Spleen (tissue), 11 donors: Measurements from ENCODE around the gene NHSL1. TPM values are rescaled to one million over a fixed set of nuclear protein-coding genes. Genes with fewer than 3 reads are reported as not detected.

Experiments
- DNase-seq: peaks from one replicate; pipeline ENCODE4 v3.0.0-alpha.2; 2020
- H3K27ac ChIP-seq, 8 donors: fragments of 200-600 bp; sonication (generic) in 7 of 8; 1 replicate in 4 of 8; 2 replicates in 4 of 8; pipeline versions ENCODE4 v1.5.0 to v1.8.0; 2016 to 2021; ENCODE audit warnings: inconsistent platforms in 4 of 8, mild to moderate bottlenecking in 4 of 8, moderate library complexity in 1 of 8
- H3K27me3 ChIP-seq, 7 donors: fragments of 200-600 bp; sonication (generic) in 6 of 7; replicated peaks in 1 of 7; 1 replicate in 4 of 7; 2 replicates in 3 of 7; pipeline versions ENCODE4 v1.5.0 to v1.8.0; 2016 to 2021; ENCODE audit warnings: inconsistent platforms in 3 of 7, mild to moderate bottlenecking in 1 of 7
- H3K36me3 ChIP-seq, 6 donors: fragments of 200-600 bp; sonication (generic) in 5 of 6; 1 replicate in 4 of 6; 2 replicates in 2 of 6; pipeline versions ENCODE4 v1.5.0 to v1.8.0; 2016 to 2021; ENCODE audit warnings: inconsistent platforms in 2 of 6
- H3K4me1 ChIP-seq, 6 donors: fragments of 200-600 bp; sonication (generic) in 5 of 6; 1 replicate in 3 of 6; 2 replicates in 3 of 6; pipeline versions ENCODE4 v1.5.0 to v1.8.0; 2016 to 2021; ENCODE audit warnings: inconsistent platforms in 3 of 6
- H3K4me3 ChIP-seq, 8 donors: fragments of 200-600 bp; sonication (generic) in 7 of 8; 1 replicate in 4 of 8; 2 replicates in 4 of 8; pipeline versions ENCODE4 v1.5.0 to v1.8.0; 2016 to 2021; ENCODE audit warnings: inconsistent platforms in 4 of 8, mild to moderate bottlenecking in 4 of 8, moderate library complexity in 2 of 8
- H3K9me3 ChIP-seq, 8 donors: fragments of 200-600 bp; sonication (generic) in 7 of 8; 1 replicate in 4 of 8; 2 replicates in 4 of 8; pipeline versions ENCODE4 v1.5.0 to v1.8.0; 2016 to 2021; ENCODE audit warnings: inconsistent platforms in 4 of 8
- CTCF ChIP-seq, 11 experiments: fragments of 200-600 bp in 7 of 11; fragments of 450-650 bp in 4 of 11; sonication (generic) in 4 of 11; IDR thresholded peaks in 8 of 11; conservative IDR thresholded peaks in 3 of 11; 1 replicate in 7 of 11; 2 replicates in 4 of 11; pipeline versions ENCODE4 v1.4.0 to v1.8.0; 2016 to 2021; ENCODE audit warnings: antibody characterized with exemption in 11 of 11, inconsistent platforms in 4 of 11, mild to moderate bottlenecking in 1 of 11
- POLR2A ChIP-seq, 3 donors: fragments of 450-650 bp; IDR thresholded peaks; one replicate each; pipeline ENCODE4 v1.5.1; 2017; ENCODE audit warnings: antibody characterized with exemption in 3 of 3, mild to moderate bottlenecking in 1 of 3
- POLR2AphosphoS5 ChIP-seq, 3 donors: sonication (generic); formaldehyde crosslinking; IDR thresholded peaks; one replicate each; pipeline ENCODE4 v1.5.1; 2017; ENCODE audit warnings: antibody characterized with exemption in 3 of 3
- WGBS, 5 donors: extraction: QIAGEN DNeasy Blood & Tissue Kit in 3 of 5; methylation state at CpG; one replicate each; pipeline versions ENCODE4 v1.1.5 to v1.1.7; 2013 to 2018; 5-methylcytosine and 5-hydroxymethylcytosine counted together
- intact Hi-C: fragments of 100-400 bp; cut with DNase I; formaldehyde crosslinking; loops from one replicate; pipeline ENCODE4 v1.15.0; 2023; ENCODE audit warnings: low total_unique reads
- polyA plus RNA-seq, 3 donors: library from polyadenylated mRNA; stranded (reverse); fragments of 200-250 nt; gene quantifications; one replicate each; pipeline ENCODE4 v1.2.1, GENCODE V29; 2013
- total RNA-seq, 7 donors: library from RNA; depleted of rRNA in 3 of 7; stranded (reverse); fragments of >200 nt in 3 of 7; fragmentation: NEBNext Ultra II Directional in 4 of 7; extraction: Animal tissue kit (Norgen Biotek cat#: 25700) in 4 of 7; gene quantifications; one replicate each; pipeline versions ENCODE4 v1.1.0 to v1.2.1, GENCODE V29; 2016 to 2021
- donor health status: healthy with polysubstance abuse.
- donor health status: DM: no; HTN: no; CAD: no; lungs with moderate emphysema.
- donor health status: DM: no; HTN: no; CAD: no.
- donor health status: Bipolar disorder and iron deficiency.
- donor health status: healthy.
- donor health status: DM: no; HTN: no; CAD: no.
- donor health status: DM: yes; HTN: yes; CAD: no.

Gene NHSL1
- total and polyA plus RNA-seq, 10 donors = 0.39 to 14.0 (median 6.7) TPM

DNA sequence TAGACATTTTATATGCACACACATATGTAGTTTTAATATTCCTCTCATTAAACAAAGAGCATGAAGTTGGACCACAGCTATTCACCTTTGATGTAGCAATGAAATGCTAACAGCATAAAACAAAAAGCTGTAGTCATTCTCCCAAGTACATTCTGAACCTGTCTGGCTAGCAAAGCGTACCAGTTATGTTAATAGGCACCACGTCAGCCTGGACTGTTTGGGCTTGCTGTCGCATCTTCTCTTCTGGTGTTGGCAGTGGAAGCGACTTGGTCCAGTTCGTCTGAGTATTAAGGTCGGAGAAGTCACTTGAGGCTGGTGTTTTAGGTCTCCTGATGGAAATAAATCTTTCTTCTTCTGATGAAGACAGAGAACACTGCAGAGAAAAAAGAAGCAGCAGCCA, 52.5 kb downstream of the NHSL1 start:
- no peak for DNase-seq
- Histone ChIP-seq H3K4me3 (no peak overlapping the region), H3K36me3 (no peaks in the 10 kb centered on the region), H3K27ac (no peak overlapping the region), H3K4me1 (no peaks in the 10 kb centered on the region), H3K27me3 (no peaks in the 10 kb centered on the region), H3K9me3 (no peaks in the 10 kb centered on the region)
- 89 to 96% (median 93%) methylated on average over 6 of the region's 6 CpGs for WGBS, 5 donors
- TF ChIP-seq POLR2AphosphoS5 (IDR thresholded peaks at IDR 0.05) (no peak), POLR2A (IDR thresholded peaks at IDR 0.05) (no peak), CTCF (IDR thresholded peaks at IDR 0.05 in 8 of 11, conservative IDR thresholded peaks at IDR 0.05 in 3 of 11) (no peak)
- intact Hi-C loops = no loop called here

DNA sequence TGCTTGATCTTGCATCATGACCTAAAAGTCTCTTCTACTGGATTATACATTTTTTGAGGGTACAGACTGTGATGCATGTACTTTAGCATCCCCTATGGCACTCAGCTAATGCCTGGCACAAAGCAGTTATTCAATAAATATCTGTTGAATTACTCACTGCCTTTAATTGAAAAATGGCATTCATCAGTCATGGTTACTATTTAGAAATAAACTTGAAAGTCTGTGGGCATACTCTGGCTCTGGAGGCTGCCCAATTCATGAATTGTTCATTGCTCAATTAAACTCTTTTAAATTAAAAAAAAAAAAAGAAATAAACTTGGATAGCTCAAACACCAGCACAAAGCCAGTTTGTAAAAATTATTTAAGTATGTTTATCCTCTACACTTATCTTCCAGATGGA, 55.3 kb downstream of the NHSL1 start:
- Histone ChIP-seq H3K27me3 (no peaks in the 10 kb centered on the region), H3K4me1 (no peaks in the 10 kb centered on the region), H3K36me3 (no peaks in the 10 kb centered on the region), H3K4me3 (no peak overlapping the region), H3K9me3 (no peaks in the 10 kb centered on the region), H3K27ac (no peak overlapping the region)
- DNase-seq = no peak
- TF ChIP-seq CTCF (IDR thresholded peaks at IDR 0.05 in 8 of 11, conservative IDR thresholded peaks at IDR 0.05 in 3 of 11) = no peak
- TF ChIP-seq POLR2AphosphoS5 (IDR thresholded peaks at IDR 0.05) = no peak
- no peak for TF ChIP-seq POLR2A (IDR thresholded peaks at IDR 0.05)
- intact Hi-C loops = no loop called here

DNA sequence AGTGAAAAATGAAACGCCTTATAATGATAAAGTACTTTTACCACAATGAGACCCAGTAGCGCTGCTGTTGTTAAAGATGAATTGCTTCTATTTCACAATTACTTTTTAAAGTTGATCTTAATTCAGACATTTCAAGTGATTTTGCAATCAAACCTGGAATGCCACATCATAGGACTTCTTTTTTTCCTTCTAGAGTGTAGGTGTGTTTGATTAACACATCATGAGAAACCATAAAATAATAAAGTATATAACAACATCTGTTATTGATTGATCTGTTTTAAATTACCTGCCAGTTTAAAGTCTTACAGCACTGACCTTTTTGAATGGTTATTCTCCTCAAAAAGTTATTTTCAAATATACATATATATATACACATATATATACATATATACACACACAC, 56.6 kb downstream of the NHSL1 start:
- Histone ChIP-seq H3K27me3 (no peaks in the 10 kb centered on the region), H3K4me3 (no peak overlapping the region), H3K27ac (no peak overlapping the region), H3K36me3 (no peaks in the 10 kb centered on the region), H3K4me1 (no peaks in the 10 kb centered on the region), H3K9me3 (no peaks in the 10 kb centered on the region)
- TF ChIP-seq POLR2AphosphoS5 (IDR thresholded peaks at IDR 0.05) (no peak), POLR2A (IDR thresholded peaks at IDR 0.05) (no peak), CTCF (IDR thresholded peaks at IDR 0.05 in 8 of 11, conservative IDR thresholded peaks at IDR 0.05 in 3 of 11) (no peak)
- 67 to 93% (median 89%) methylated on average over 2 of the region's 2 CpGs for WGBS, 5 donors
- no peak for DNase-seq
- intact Hi-C loops = no loop called here

- H3K27ac ChIP-seq = no peak overlapping the region
- no peaks in the 10 kb centered on the region for H3K27me3 ChIP-seq
- H3K9me3 ChIP-seq = no peaks in the 10 kb centered on the region
- TF ChIP-seq CTCF (IDR thresholded peaks at IDR 0.05 in 8 of 11, conservative IDR thresholded peaks at IDR 0.05 in 3 of 11) = no peak
- TF ChIP-seq POLR2AphosphoS5 (IDR thresholded peaks at IDR 0.05) = no peak
- no peak for TF ChIP-seq POLR2A (IDR thresholded peaks at IDR 0.05)
- no peak for DNase-seq
- no peaks in the 10 kb centered on the region for H3K4me1 ChIP-seq
- 77 to 93% (median 84%) methylated on average over 6 of the region's 6 CpGs for WGBS, 5 donors
- intact Hi-C loops = no loop called here
- H3K36me3 ChIP-seq = no peaks in the 10 kb centered on the region
- no peak overlapping the region for H3K4me3 ChIP-seq
Measured at GRCh38 chr6:138441965-138442364, 57.3 kb downstream of the NHSL1 start.
